ENCODE results near the gene IRF6. TPM values are rescaled to one million over a fixed set of nuclear protein-coding genes. Genes with fewer than 3 reads are reported as not detected.

The IRF6 gene
- total RNA-seq, 2 experiments from 2014 or later: not detected

DNA sequence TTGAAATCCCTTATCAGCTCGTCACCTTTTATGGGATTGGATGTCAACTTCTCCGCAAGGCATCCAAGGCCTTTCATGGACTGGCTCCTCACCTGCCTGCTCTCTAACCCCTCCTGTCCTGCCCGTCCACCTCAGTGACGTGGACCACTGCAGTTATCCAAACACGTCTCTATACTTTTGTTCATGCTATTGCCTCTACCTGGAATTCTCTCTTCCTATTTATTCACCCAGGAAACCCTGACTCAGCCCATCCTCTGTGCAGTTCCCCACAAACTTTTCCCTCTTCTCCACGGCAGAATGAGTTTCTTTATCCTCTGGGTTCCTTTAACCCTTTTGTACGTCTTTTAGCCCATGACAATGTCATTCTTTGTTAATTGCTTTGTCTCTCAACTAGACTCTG lies 16.8 kb upstream of the IRF6 start:
- Histone ChIP-seq H2AFZ (ENCODE audit: low read length) (peak overlapping the region; percentile 82; the same call in 1 of the 2 replicates), H3K9me2 (ENCODE audit: insufficient read depth, low read length) (no peaks in the 10 kb centered on the region), H3K4me2 (ENCODE audit: low read length) (no peak overlapping the region), H3K79me2 (ENCODE audit: insufficient read depth, low read depth, low read length) (no peaks in the 10 kb centered on the region), H3K4me1 (ENCODE audit: insufficient read depth, low read length, poor library complexity, severe bottlenecking) (peaks cover 6% of the 10 kb centered on the region), H4K20me1 (ENCODE audit: insufficient read depth, low read length) (no peaks in the 10 kb centered on the region), H3K4me3 (ENCODE audit: low read depth, low read length, poor library complexity, severe bottlenecking) (no peak overlapping the region), H3K9me3 (ENCODE audit: low read length) (no peaks in the 10 kb centered on the region), H3K36me3 (ENCODE audit: insufficient read depth, low read length) (no peaks in the 10 kb centered on the region), H3K27ac (ENCODE audit: low read depth, low read length, poor library complexity, severe bottlenecking) (no peak overlapping the region)
- no TSS peak for BruUV-seq (replicated peaks)
- intact Hi-C loops (cut with micrococcal nuclease; ENCODE audit: unreplicated experiment): no loop called here
- POLR2A ChIA-PET: interaction anchor here (0.6 to 2.2 kb wide), 5 partner anchors 10 to 80 kb away, joined by 3 to 12 read pairs (median 4); partner anchors contain the start of gene TRAF3IP3
- CTCF ChIA-PET (ENCODE audit: unreplicated experiment): interaction anchor here (0.5 to 1.2 kb wide), 4 partner anchors 9 to 35 kb away, joined by 3 to 6 read pairs (median 4); no protein-coding TSS in a partner anchor
- TF ChIP-seq, protein P1, sequence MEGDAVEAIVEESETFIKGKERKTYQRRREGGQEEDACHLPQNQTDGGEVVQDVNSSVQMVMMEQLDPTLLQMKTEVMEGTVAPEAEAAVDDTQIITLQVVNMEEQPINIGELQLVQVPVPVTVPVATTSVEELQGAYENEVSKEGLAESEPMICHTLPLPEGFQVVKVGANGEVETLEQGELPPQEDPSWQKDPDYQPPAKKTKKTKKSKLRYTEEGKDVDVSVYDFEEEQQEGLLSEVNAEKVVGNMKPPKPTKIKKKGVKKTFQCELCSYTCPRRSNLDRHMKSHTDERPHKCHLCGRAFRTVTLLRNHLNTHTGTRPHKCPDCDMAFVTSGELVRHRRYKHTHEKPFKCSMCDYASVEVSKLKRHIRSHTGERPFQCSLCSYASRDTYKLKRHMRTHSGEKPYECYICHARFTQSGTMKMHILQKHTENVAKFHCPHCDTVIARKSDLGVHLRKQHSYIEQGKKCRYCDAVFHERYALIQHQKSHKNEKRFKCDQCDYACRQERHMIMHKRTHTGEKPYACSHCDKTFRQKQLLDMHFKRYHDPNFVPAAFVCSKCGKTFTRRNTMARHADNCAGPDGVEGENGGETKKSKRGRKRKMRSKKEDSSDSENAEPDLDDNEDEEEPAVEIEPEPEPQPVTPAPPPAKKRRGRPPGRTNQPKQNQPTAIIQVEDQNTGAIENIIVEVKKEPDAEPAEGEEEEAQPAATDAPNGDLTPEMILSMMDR (conservative IDR thresholded peaks at IDR 0.05; ENCODE audit: low read length): no peak
- DNase-seq (ENCODE audit: low spot score): no peak

DNA sequence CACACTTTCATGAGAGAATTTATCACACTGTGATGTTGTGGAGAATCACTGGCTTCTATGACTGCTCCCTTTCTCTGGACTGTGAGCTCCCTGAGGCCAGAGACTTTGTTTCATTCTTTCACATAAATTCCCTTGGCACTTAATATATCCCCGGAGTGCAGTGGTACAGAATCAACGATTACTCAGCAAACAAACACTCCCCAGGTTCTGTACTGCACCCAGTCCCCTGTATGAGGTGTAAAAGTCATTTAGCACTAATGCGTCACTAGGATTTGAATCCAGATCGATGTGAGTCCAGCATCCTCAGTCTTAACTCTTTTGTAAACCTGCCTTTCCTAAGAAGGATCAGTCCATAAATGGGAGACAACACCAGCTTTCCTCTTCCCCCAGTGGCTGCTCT lies 15.0 kb upstream of the IRF6 start:
- no peak for DNase-seq (ENCODE audit: low spot score)
- H3K4me1 ChIP-seq (ENCODE audit: insufficient read depth, low read length, poor library complexity, severe bottlenecking): no peaks in the 10 kb centered on the region
- POLR2A ChIA-PET: interaction anchor here (1.2 to 1.6 kb wide), 2 partner anchors 13 to 96 kb away, joined by 3 read pairs; no protein-coding TSS in a partner anchor
- intact Hi-C loops (cut with micrococcal nuclease; ENCODE audit: unreplicated experiment): no loop called here
- BruUV-seq (replicated peaks): no TSS peak
- H3K9me3 ChIP-seq (ENCODE audit: low read length): no peaks in the 10 kb centered on the region
- H4K20me1 ChIP-seq (ENCODE audit: insufficient read depth, low read length): no peaks in the 10 kb centered on the region
- CTCF ChIA-PET (ENCODE audit: unreplicated experiment): no interaction called here
- TF ChIP-seq, protein P1 (conservative IDR thresholded peaks at IDR 0.05; ENCODE audit: low read length): no peak
- TF ChIP-seq EZH2phosphoT487 (IDR thresholded peaks at IDR 0.05; ENCODE audit: borderline replicate concordance, low read depth, low read length): no peak
- no peak overlapping the region for H3K4me2 ChIP-seq (ENCODE audit: low read length)
- H3K27ac ChIP-seq (ENCODE audit: low read depth, low read length, poor library complexity, severe bottlenecking): no peak overlapping the region
- H3K36me3 ChIP-seq (ENCODE audit: insufficient read depth, low read length): no peaks in the 10 kb centered on the region
- no peaks in the 10 kb centered on the region for H3K9me2 ChIP-seq (ENCODE audit: insufficient read depth, low read length)
- H3K79me2 ChIP-seq (ENCODE audit: insufficient read depth, low read depth, low read length): no peaks in the 10 kb centered on the region
- H2AFZ ChIP-seq (ENCODE audit: low read length): no peak overlapping the region
- H3K4me3 ChIP-seq (ENCODE audit: low read depth, low read length, poor library complexity, severe bottlenecking): no peak overlapping the region

DNA sequence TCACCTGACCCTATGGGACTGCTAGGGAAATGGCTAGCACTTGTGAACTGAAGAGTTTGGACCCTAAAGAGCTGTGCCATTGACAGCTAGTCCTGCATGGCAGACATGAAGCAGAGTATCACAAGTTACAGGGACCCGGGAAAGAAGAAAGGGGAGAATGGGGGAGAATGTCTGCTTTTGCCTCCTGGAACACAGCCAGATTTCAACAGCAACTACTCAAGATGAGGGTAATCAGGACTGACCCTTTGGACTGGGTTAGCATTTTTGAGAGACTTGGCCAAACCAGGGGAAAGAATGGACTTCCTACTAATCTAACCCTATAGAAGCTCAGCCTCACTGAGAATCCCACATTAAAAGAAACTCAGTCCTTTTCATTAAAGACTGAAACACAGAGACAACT lies 13.1 kb upstream of the IRF6 start:
- intact Hi-C loops (cut with micrococcal nuclease; ENCODE audit: unreplicated experiment): no loop called here
- H3K36me3 ChIP-seq (ENCODE audit: insufficient read depth, low read length): no peaks in the 10 kb centered on the region
- no peak overlapping the region for H3K4me2 ChIP-seq (ENCODE audit: low read length)
- H3K79me2 ChIP-seq (ENCODE audit: insufficient read depth, low read depth, low read length): no peaks in the 10 kb centered on the region
- no peak for DNase-seq (ENCODE audit: low spot score)
- TF ChIP-seq, protein P1 (conservative IDR thresholded peaks at IDR 0.05; ENCODE audit: low read length): no peak
- TF ChIP-seq EZH2phosphoT487 (IDR thresholded peaks at IDR 0.05; ENCODE audit: borderline replicate concordance, low read depth, low read length): no peak
- no TSS peak for BruUV-seq (replicated peaks)
- POLR2A ChIA-PET: no interaction called here
- H3K27ac ChIP-seq (ENCODE audit: low read depth, low read length, poor library complexity, severe bottlenecking): no peak overlapping the region
- no peaks in the 10 kb centered on the region for H4K20me1 ChIP-seq (ENCODE audit: insufficient read depth, low read length)
- no peak overlapping the region for H2AFZ ChIP-seq (ENCODE audit: low read length)
- CTCF ChIA-PET (ENCODE audit: unreplicated experiment): no interaction called here
- no peaks in the 10 kb centered on the region for H3K4me1 ChIP-seq (ENCODE audit: insufficient read depth, low read length, poor library complexity, severe bottlenecking)
- H3K9me3 ChIP-seq (ENCODE audit: low read length): no peaks in the 10 kb centered on the region
- H3K4me3 ChIP-seq (ENCODE audit: low read depth, low read length, poor library complexity, severe bottlenecking): no peak overlapping the region
- no peaks in the 10 kb centered on the region for H3K9me2 ChIP-seq (ENCODE audit: insufficient read depth, low read length)

Measured in OCI-LY7 (cell line).